NB4 (cell line): Measurements from ENCODE around the gene CCDC88C.

ENCODE experiments used
- MYC ChIP-seq: IDR thresholded peaks from 2 replicates; pipeline ENCODE4 v1.6.1; 2011; ENCODE audit warnings: low read depth, low read length
- POLR2A ChIP-seq: IDR thresholded peaks from 2 replicates; pipeline ENCODE4 v1.6.1; 2011; ENCODE audit warnings: mild to moderate bottlenecking; ENCODE audit not compliant: insufficient read length; ENCODE audit errors: extremely low read depth
- TF ChIP-seq, protein P1 (sequence below): IDR thresholded peaks from one replicate; pipeline ENCODE4 v1.5.1; 2012; ENCODE audit warnings: low read depth, low read length
- TF ChIP-seq, protein P2 (sequence below): IDR thresholded peaks from 2 replicates; pipeline ENCODE4 v1.6.1; 2011; ENCODE audit warnings: low read depth, low read length

DNA sequence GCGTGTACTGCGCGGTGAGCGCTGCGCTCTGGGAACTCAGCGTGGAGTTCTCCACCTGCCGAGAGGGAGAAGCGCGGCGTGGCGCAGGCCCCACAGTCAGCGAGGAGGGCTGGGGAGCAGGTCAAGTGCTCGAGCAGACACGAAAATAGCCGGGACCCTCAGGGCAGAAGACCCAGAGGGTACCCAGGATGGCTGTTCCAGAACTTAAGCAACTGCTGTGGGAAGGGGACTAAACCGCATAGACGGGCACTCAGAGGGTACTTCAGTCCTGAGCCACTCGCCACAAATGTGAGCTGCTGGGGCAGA lies 113.7 kb downstream of the CCDC88C start:
- TF ChIP-seq, protein P1, sequence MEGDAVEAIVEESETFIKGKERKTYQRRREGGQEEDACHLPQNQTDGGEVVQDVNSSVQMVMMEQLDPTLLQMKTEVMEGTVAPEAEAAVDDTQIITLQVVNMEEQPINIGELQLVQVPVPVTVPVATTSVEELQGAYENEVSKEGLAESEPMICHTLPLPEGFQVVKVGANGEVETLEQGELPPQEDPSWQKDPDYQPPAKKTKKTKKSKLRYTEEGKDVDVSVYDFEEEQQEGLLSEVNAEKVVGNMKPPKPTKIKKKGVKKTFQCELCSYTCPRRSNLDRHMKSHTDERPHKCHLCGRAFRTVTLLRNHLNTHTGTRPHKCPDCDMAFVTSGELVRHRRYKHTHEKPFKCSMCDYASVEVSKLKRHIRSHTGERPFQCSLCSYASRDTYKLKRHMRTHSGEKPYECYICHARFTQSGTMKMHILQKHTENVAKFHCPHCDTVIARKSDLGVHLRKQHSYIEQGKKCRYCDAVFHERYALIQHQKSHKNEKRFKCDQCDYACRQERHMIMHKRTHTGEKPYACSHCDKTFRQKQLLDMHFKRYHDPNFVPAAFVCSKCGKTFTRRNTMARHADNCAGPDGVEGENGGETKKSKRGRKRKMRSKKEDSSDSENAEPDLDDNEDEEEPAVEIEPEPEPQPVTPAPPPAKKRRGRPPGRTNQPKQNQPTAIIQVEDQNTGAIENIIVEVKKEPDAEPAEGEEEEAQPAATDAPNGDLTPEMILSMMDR = no peak
- TF ChIP-seq POLR2A (no peak), MYC (no peak)
- TF ChIP-seq, protein P2, sequence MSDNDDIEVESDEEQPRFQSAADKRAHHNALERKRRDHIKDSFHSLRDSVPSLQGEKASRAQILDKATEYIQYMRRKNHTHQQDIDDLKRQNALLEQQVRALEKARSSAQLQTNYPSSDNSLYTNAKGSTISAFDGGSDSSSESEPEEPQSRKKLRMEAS = no peak
